GM12873 (cell line): Measurements from ENCODE around the gene HERPUD2.

Experiments used
- CTCF ChIP-seq: IDR thresholded peaks from 2 replicates; pipeline ENCODE4 v1.5.1; 2012; ENCODE audit warnings: low read depth, mild to moderate bottlenecking, moderate library complexity, low read length, control low read depth; ENCODE audit not compliant: insufficient read depth; ENCODE audit errors: missing control alignments

HERPUD2 gene

GRCh38 chr7:35596061-35596460 is 98.9 kb downstream of the HERPUD2 start:
- no peak for TF ChIP-seq CTCF

GRCh38 chr7:35593899-35594298 is 101.0 kb downstream of the HERPUD2 start:
- peak; percentile 65 for TF ChIP-seq CTCF

- no peak for TF ChIP-seq CTCF
Observed at GRCh38 chr7:35588647-35589046, 106.3 kb downstream of the HERPUD2 start.

GRCh38 chr7:35584990-35585389 is 109.9 kb downstream of the HERPUD2 start:
- TF ChIP-seq CTCF, result no peak
